PC-9 (cell line): ENCODE measurements around the gene EBLN2. TPM values are rescaled to one million over a fixed set of nuclear protein-coding genes. Genes with fewer than 3 reads are reported as not detected.

ENCODE experiments used
- BruUV-seq: library from RNA; stranded (reverse); fragments of 400-500 nt; replicated peaks from 2 replicates; lab custom pipeline; 2021; lab: Mats Ljungman, UMichigan
- CTCF ChIA-PET: fragments of 300-600 bp; sonication (Branson Sonifier 250); formaldehyde crosslinking; loops from one replicate; lab custom pipeline; 2022; ENCODE audit warnings: antibody characterized with exemption; lab: Charles Lee
- POLR2A ChIA-PET: fragments of 300-600 bp; sonication (Branson Sonifier 250); formaldehyde crosslinking; loops from one replicate; lab custom pipeline; 2022; ENCODE audit warnings: antibody characterized with exemption; ENCODE audit not compliant: unreplicated experiment; lab: Charles Lee
- DNase-seq, 2 experiments: peaks; one replicate each; pipeline versions ENCODE4 v3.0.0 to v3.0.0-alpha.2; 2015 to 2022; ENCODE audit warnings: mixed read lengths in 1 of 2
- H2AFZ ChIP-seq: fragments of 200-600 bp; sonication (generic); 2 replicates; pipeline ENCODE4 v1.8.1; 2017; ENCODE audit warnings: antibody characterized with exemption
- H3F3A ChIP-seq: fragments of 200-600 bp; sonication (generic); 2 replicates; pipeline ENCODE4 v1.8.1; 2017; ENCODE audit warnings: antibody characterized with exemption, mild to moderate bottlenecking, low read depth; ENCODE audit not compliant: insufficient read depth
- H3K27ac ChIP-seq: fragments of 200-600 bp; sonication (generic); 2 replicates; pipeline ENCODE4 v1.6.1; 2016; ENCODE audit warnings: mixed run types
- H3K27me3 ChIP-seq: fragments of 200-600 bp; sonication (generic); 2 replicates; pipeline ENCODE4 v1.6.1; 2016; ENCODE audit warnings: low read depth, mixed run types; ENCODE audit not compliant: insufficient read depth
- H3K36me3 ChIP-seq: fragments of 200-600 bp; sonication (generic); 2 replicates; pipeline ENCODE4 v1.6.1; 2016; ENCODE audit warnings: low read depth, mixed run types
- H3K4me1 ChIP-seq: fragments of 200-600 bp; sonication (generic); replicated peaks from 2 replicates; pipeline ENCODE4 v1.6.1; 2016; ENCODE audit warnings: mixed run types; ENCODE audit not compliant: insufficient read depth
- H3K4me2 ChIP-seq: fragments of 200-600 bp; sonication (generic); 2 replicates; pipeline ENCODE4 v1.6.1; 2017; ENCODE audit warnings: mixed run types
- H3K4me3 ChIP-seq: fragments of 200-600 bp; sonication (generic); 2 replicates; pipeline ENCODE4 v1.6.1; 2016; ENCODE audit warnings: mixed run types
- H3K79me2 ChIP-seq: fragments of 200-600 bp; sonication (generic); 2 replicates; pipeline ENCODE4 v1.6.1; 2017; ENCODE audit warnings: low read depth, mixed run types
- H3K9me2 ChIP-seq: fragments of 200-600 bp; sonication (generic); 2 replicates; pipeline ENCODE4 v1.8.1; 2017; ENCODE audit warnings: mild to moderate bottlenecking; ENCODE audit not compliant: insufficient read depth
- H3K9me3 ChIP-seq: fragments of 200-600 bp; sonication (generic); 2 replicates; pipeline ENCODE4 v1.8.1; 2016; ENCODE audit warnings: low read depth; ENCODE audit not compliant: insufficient read depth
- H4K20me1 ChIP-seq: fragments of 200-600 bp; sonication (generic); 2 replicates; pipeline ENCODE4 v1.8.1; 2017; ENCODE audit not compliant: insufficient read depth
- CTCF ChIP-seq: fragments of 200-600 bp; sonication (generic); conservative IDR thresholded peaks from 2 replicates; pipeline ENCODE4 v1.6.1; 2017; ENCODE audit warnings: mixed run types, antibody characterized with exemption, mild to moderate bottlenecking, moderate library complexity
- EZH2 ChIP-seq: fragments of 200-600 bp; sonication (generic); IDR thresholded peaks from 2 replicates; pipeline ENCODE4 v1.8.0; 2017; ENCODE audit warnings: antibody characterized with exemption, low read depth
- intact Hi-C: fragments of 100-400 bp; cut with micrococcal nuclease; formaldehyde crosslinking; loops from one replicate; pipeline ENCODE4 v1.10.0; 2022; ENCODE audit not compliant: unreplicated experiment
- total RNA-seq: library from RNA; stranded (reverse); gene quantifications from 2 replicates; pipeline ENCODE4 v1.2.3, GENCODE V29; 2021

The EBLN2 gene
- total RNA-seq, 1 experiment from 2014 or later = 5.5 TPM

- Histone ChIP-seq H3K27me3 (peaks cover 29% of the 10 kb centered on the region), H3F3A (no peaks in the 10 kb centered on the region), H2AFZ (no peak overlapping the region), H3K36me3 (no peaks in the 10 kb centered on the region), H3K9me3 (no peaks in the 10 kb centered on the region), H3K9me2 (no peaks in the 10 kb centered on the region), H3K27ac (no peak overlapping the region), H3K4me2 (no peak overlapping the region), H3K4me1 (no peaks in the 10 kb centered on the region), H3K4me3 (no peak overlapping the region), H3K79me2 (no peaks in the 10 kb centered on the region), H4K20me1 (no peaks in the 10 kb centered on the region)
- DNase-seq = no peak
- TF ChIP-seq EZH2 (no peak), CTCF (no peak)
- intact Hi-C loops = no loop called here
- ChIA-PET CTCF (no interaction called here), POLR2A (no interaction called here)
- BruUV-seq = no TSS peak
These were observed 46.3 kb downstream of the EBLN2 start for GRCh38 chr3:73107676-73108187.

- no TSS peak for BruUV-seq
- Histone ChIP-seq H3K4me2 (no peak overlapping the region), H3K4me1 (no peaks in the 10 kb centered on the region), H3K4me3 (no peak overlapping the region), H3K9me3 (no peaks in the 10 kb centered on the region), H3K36me3 (no peaks in the 10 kb centered on the region), H3F3A (no peaks in the 10 kb centered on the region), H3K27me3 (peaks cover 21% of the 10 kb centered on the region), H4K20me1 (no peaks in the 10 kb centered on the region), H3K27ac (no peak overlapping the region), H3K79me2 (no peaks in the 10 kb centered on the region), H2AFZ (no peak overlapping the region), H3K9me2 (no peaks in the 10 kb centered on the region)
- DNase-seq = no peak
- TF ChIP-seq EZH2 = no peak
- TF ChIP-seq CTCF = no peak
- CTCF ChIA-PET = no interaction called here
- intact Hi-C loops = no loop called here
- POLR2A ChIA-PET = no interaction called here
These were observed 47.3 kb downstream of the EBLN2 start for GRCh38 chr3:73108750-73109149.

- intact Hi-C loops = no loop called here
- Histone ChIP-seq H3K4me3 (no peak overlapping the region), H3K9me3 (no peaks in the 10 kb centered on the region), H3K4me1 (no peaks in the 10 kb centered on the region), H4K20me1 (no peaks in the 10 kb centered on the region), H3K36me3 (no peaks in the 10 kb centered on the region), H3F3A (no peaks in the 10 kb centered on the region), H3K27me3 (peaks cover 15% of the 10 kb centered on the region; the same call in 1 of the 2 replicates), H2AFZ (no peak overlapping the region), H3K79me2 (no peaks in the 10 kb centered on the region), H3K27ac (no peak overlapping the region), H3K9me2 (no peaks in the 10 kb centered on the region), H3K4me2 (no peak overlapping the region)
- no peak for DNase-seq
- no TSS peak for BruUV-seq
- TF ChIP-seq EZH2 (no peak), CTCF (no peak)
- POLR2A ChIA-PET = no interaction called here
- CTCF ChIA-PET = no interaction called here
These were observed 49.1 kb downstream of the EBLN2 start for GRCh38 chr3:73110530-73110929.

Other genes with a start within 250 kb of the EBLN2 start
- gene SHQ1, start 213.2 kb upstream of the EBLN2 start, total RNA-seq = 24.4 and 24.8 TPM in 2 replicates
- 1.7 and 2.9 TPM in 2 replicates for gene GXYLT2, start 173.6 kb upstream of the EBLN2 start, total RNA-seq
- gene PPP4R2, start 64.8 kb upstream of the EBLN2 start, total RNA-seq = 63.2 and 97.4 TPM in 2 replicates